Transverse colon (tissue), 4 donors: ENCODE results near the gene EPB42. TPM values are rescaled to one million over a fixed set of nuclear protein-coding genes. Genes with fewer than 3 reads are reported as not detected.
"Not testable (repeated sequence)": the region's sequence is repeated elsewhere in the genome, so short reads cannot be mapped to it uniquely, and the experiment has no call there.

Source experiments
- DNase-seq: peaks from one replicate; pipeline ENCODE4 v3.0.0-alpha.2; 2019
- H3K27ac ChIP-seq, 4 donors: fragments of 200-600 bp; sonication (generic); 2 replicates each; pipeline ENCODE4 v1.5.1; 2016 to 2018; ENCODE audit warnings: inconsistent platforms in 4 of 4
- H3K27me3 ChIP-seq: fragments of 200-600 bp; sonication (generic); 2 replicates; pipeline ENCODE4 v1.5.1; 2017; ENCODE audit warnings: inconsistent platforms
- H3K36me3 ChIP-seq, 4 donors: fragments of 200-600 bp; sonication (generic); 2 replicates each; pipeline ENCODE4 v1.5.1; 2017 to 2019; ENCODE audit warnings: inconsistent platforms in 4 of 4
- H3K4me1 ChIP-seq, 4 donors: fragments of 200-600 bp; sonication (generic); 2 replicates each; pipeline ENCODE4 v1.5.1; 2017 to 2020; ENCODE audit warnings: inconsistent platforms in 4 of 4
- H3K4me3 ChIP-seq, 4 donors: fragments of 200-600 bp; sonication (generic); 1 replicate in 1 of 4; 2 replicates in 3 of 4; pipeline versions ENCODE4 v1.5.1 to v1.6.1; 2017 to 2019; ENCODE audit warnings: inconsistent platforms in 4 of 4
- H3K9me3 ChIP-seq, 2 donors: fragments of 200-600 bp; sonication (generic); 2 replicates each; pipeline ENCODE4 v1.5.1; 2017 to 2019; ENCODE audit warnings: inconsistent platforms in 2 of 2
- CTCF ChIP-seq, 5 experiments: fragments of 200-600 bp in 3 of 5; fragments of 450-650 bp in 2 of 5; sonication (generic) in 3 of 5; IDR thresholded peaks; 1 replicate in 2 of 5; 2 replicates in 3 of 5; pipeline ENCODE4 v1.5.1; 2016 to 2017; ENCODE audit warnings: antibody characterized with exemption in 5 of 5, inconsistent platforms in 3 of 5, mild to moderate bottlenecking in 2 of 5, moderate library complexity in 1 of 5
- EP300 ChIP-seq: sonication (generic); formaldehyde crosslinking; IDR thresholded peaks from one replicate; pipeline ENCODE4 v1.6.1; 2017; ENCODE audit warnings: antibody characterized with exemption, low read depth
- POLR2A ChIP-seq: fragments of 450-650 bp; IDR thresholded peaks from one replicate; pipeline ENCODE4 v1.6.1; 2016; ENCODE audit warnings: antibody characterized with exemption, mild to moderate bottlenecking, moderate library complexity
- POLR2AphosphoS5 ChIP-seq, 3 donors: sonication (generic); formaldehyde crosslinking; IDR thresholded peaks; one replicate each; pipeline ENCODE4 v1.6.1; 2016; ENCODE audit warnings: antibody characterized with exemption in 3 of 3
- WGBS, 2 donors: methylation state at CpG; one replicate each; pipeline ENCODE4 v1.1.5; 2018; ENCODE audit warnings: low coverage in 1 of 2; 5-methylcytosine and 5-hydroxymethylcytosine counted together
- in situ Hi-C, 4 donors: fragments of 200-750 bp; cut with MboI; loops; one replicate each; pipeline versions ENCODE4 v1.15.0 to v1.15.1; 2017; ENCODE audit warnings: low sequenced_read_pairs in 3 of 4, low pct_ligation_motif_present in 1 of 4, low pct_unique_long_range_greater_than_20kb in 1 of 4
- intact Hi-C: fragments of 100-400 bp; cut with DNase I; formaldehyde crosslinking; loops from one replicate; pipeline ENCODE4 v1.15.1; 2023; ENCODE audit warnings: low total_unique reads
- total RNA-seq, 4 donors: library from RNA; depleted of rRNA; stranded (reverse); fragments of >200 nt; gene quantifications; one replicate each; pipeline ENCODE4 v1.1.0, GENCODE V29; 2016

Gene EPB42
- total RNA-seq, 4 donors from 2014 or later: not detected

- Histone ChIP-seq H3K4me1 (peaks cover 8 to 18% (median 13%) of the 10 kb centered on the region in 4 donors), H3K27ac (peak overlapping the region; percentile 86 to 95 (median 92)), H3K4me3 (peak overlapping the region; percentile 59 to 91 (median 70)), H3K9me3 (no peaks in the 10 kb centered on the region), H3K27me3 (no peaks in the 10 kb centered on the region), H3K36me3 (peaks cover 0 to 20% (median 8%) of the 10 kb centered on the region in 4 donors)
- WGBS, 2 donors: 1% methylated on average over 13 of the region's 13 CpGs; no CpG with 5 or more reads in 1 of the 2 donors
- in situ Hi-C loops (no loop called here), intact Hi-C loops (no loop called here)
- TF ChIP-seq POLR2AphosphoS5 (IDR thresholded peaks at IDR 0.05) (peak in 1 of 3 donors; percentile 11), CTCF (IDR thresholded peaks at IDR 0.05) (peak in 1 of 5 experiments; percentile 9), POLR2A (no peak), EP300 (no peak)
- peak; percentile 35 for DNase-seq
These were observed 34.8 kb downstream of the EPB42 start for GRCh38 chr15:43186003-43186353.

GRCh38 chr15:43185157-43186002 lies 35.4 kb downstream of the EPB42 start, which contains the start of gene CCNDBP1:
Gene CCNDBP1 (plus strand): TSS chr15:43185403. CDS start chr15:43185499, 96 bp downstream.
- 2% methylated on average over 43 of the region's 69 CpGs; no CpG with 5 or more reads in 1 of the 2 donors for WGBS, 2 donors

GRCh38 chr15:43184407-43185124 lies 36.3 kb downstream of the EPB42 start:
- Histone ChIP-seq H3K27ac (peak overlapping the region; percentile 86 to 95 (median 92)), H3K4me1 (peaks cover 8 to 18% (median 13%) of the 10 kb centered on the region in 4 donors), H3K36me3 (peaks cover 0 to 12% (median 3%) of the 10 kb centered on the region in 4 donors), H3K9me3 (no peaks in the 10 kb centered on the region), H3K27me3 (no peaks in the 10 kb centered on the region), H3K4me3 (peak overlapping the region in 2 of 4 donors; percentile 64 to 91)
- intact Hi-C loops (no loop called here), in situ Hi-C loops (no loop called here)
- 73 to 74% methylated on average over 2 to 9 of the region's 9 CpGs for WGBS, 2 donors
- DNase-seq: no peak
- TF ChIP-seq EP300 (no peak), POLR2AphosphoS5 (IDR thresholded peaks at IDR 0.05) (no peak), CTCF (IDR thresholded peaks at IDR 0.05) (no peak), POLR2A (no peak)

More at GRCh38 chr15:43185157-43186002, 35.4 kb downstream of the EPB42 start, which contains the start of gene CCNDBP1:
- Histone ChIP-seq H3K36me3 (peaks cover 0 to 16% (median 7%) of the 10 kb centered on the region in 4 donors), H3K27me3 (no peaks in the 10 kb centered on the region), H3K4me1 (peaks cover 8 to 18% (median 13%) of the 10 kb centered on the region in 4 donors), H3K4me3 (peak within 1 kb of the TSS; percentile 59 to 91 (median 70)), H3K27ac (peak within 1 kb of the TSS; percentile 86 to 95 (median 92)), H3K9me3 (no peaks in the 10 kb centered on the region)
- intact Hi-C loops (no loop called here), in situ Hi-C loops (no loop called here)
- TF ChIP-seq CTCF (IDR thresholded peaks at IDR 0.05) (peak in 4 of 5 experiments; percentile 22 to 46 (median 33)), POLR2AphosphoS5 (IDR thresholded peaks at IDR 0.05) (peak; percentile 79 to 97 (median 96)), EP300 (no peak), POLR2A (peak; percentile 93)
- peak; percentile 98 for DNase-seq

GRCh38 chr15:43183270-43183669 lies 37.5 kb downstream of the EPB42 start:
- in situ Hi-C loops: no loop called here
- peaks cover 0 to 12% (median 0%) of the 10 kb centered on the region in 4 donors for H3K36me3 ChIP-seq
- H3K27me3 ChIP-seq: no peaks in the 10 kb centered on the region
- no peak for DNase-seq
- H3K27ac ChIP-seq: no peak overlapping the region
- H3K4me3 ChIP-seq: no peak overlapping the region
- H3K4me1 ChIP-seq: peaks cover 8 to 18% (median 13%) of the 10 kb centered on the region in 4 donors
- no peaks in the 10 kb centered on the region for H3K9me3 ChIP-seq
- TF ChIP-seq POLR2AphosphoS5 (IDR thresholded peaks at IDR 0.05): no peak
- no peak for TF ChIP-seq POLR2A
- TF ChIP-seq EP300: no peak
- TF ChIP-seq CTCF (IDR thresholded peaks at IDR 0.05): no peak
- WGBS, 2 donors: 69 to 81% methylated on average over 3 of the region's 3 CpGs
- intact Hi-C loops: no loop called here

- DNase-seq, intact Hi-C loops, H3K27ac ChIP-seq, H3K4me1 ChIP-seq, H3K27me3 ChIP-seq, H3K4me3 ChIP-seq, in situ Hi-C loops, H3K9me3 ChIP-seq: not testable (repeated sequence)
- H3K36me3 ChIP-seq: peaks cover 0 to 34% (median 11%) of the 10 kb centered on the region in 4 donors
- 94 to 100% methylated on average over 1 to 2 of the region's 2 CpGs for WGBS, 2 donors
These were observed 43.7 kb downstream of the EPB42 start for GRCh38 chr15:43177147-43177546.
